Measurements from ENCODE around the gene SEMA5B. TPM values are rescaled to one million over a fixed set of nuclear protein-coding genes. Genes with fewer than 3 reads are reported as not detected.

Gene SEMA5B
- total RNA-seq, 1 experiment from 2014 or later = not detected

- H3K36me3 Mint-ChIP-seq (ENCODE audit: insufficient read depth, unreplicated experiment) = peaks cover 19% of the 10 kb centered on the region
- no peaks in the 10 kb centered on the region for H3K27me3 Mint-ChIP-seq (ENCODE audit: insufficient read depth, unreplicated experiment)
- intact Hi-C loops (cut with micrococcal nuclease) = no loop called here
- BruUV-seq (replicated peaks) = no TSS peak
- no peak for TF ChIP-seq CTCF (IDR thresholded peaks at IDR 0.05; ENCODE audit: unreplicated experiment)
- DNase-seq (ENCODE audit: unreplicated experiment) = no peak
- H3K27ac Mint-ChIP-seq (ENCODE audit: low read depth, unreplicated experiment) = no peak overlapping the region
- ChIA-PET POLR2A (interaction anchor here (0.9 to 1.4 kb wide), 2 partner anchors 10 to 14 kb away, joined by 3 to 4 read pairs; no protein-coding TSS in a partner anchor), CTCF (interaction anchor here (0.6 to 1.3 kb wide), 3 partner anchors 26 to 203 kb away, joined by 3 read pairs; no protein-coding TSS in a partner anchor)
- H3K4me3 Mint-ChIP-seq (ENCODE audit: unreplicated experiment) = no peak overlapping the region
- no peaks in the 10 kb centered on the region for H3K4me1 Mint-ChIP-seq (ENCODE audit: insufficient read depth, unreplicated experiment)
- no peaks in the 10 kb centered on the region for H3K9me3 Mint-ChIP-seq (ENCODE audit: unreplicated experiment)
Observed at GRCh38 chr3:122882361-122882947, 145.1 kb downstream of the SEMA5B start.

DNA sequence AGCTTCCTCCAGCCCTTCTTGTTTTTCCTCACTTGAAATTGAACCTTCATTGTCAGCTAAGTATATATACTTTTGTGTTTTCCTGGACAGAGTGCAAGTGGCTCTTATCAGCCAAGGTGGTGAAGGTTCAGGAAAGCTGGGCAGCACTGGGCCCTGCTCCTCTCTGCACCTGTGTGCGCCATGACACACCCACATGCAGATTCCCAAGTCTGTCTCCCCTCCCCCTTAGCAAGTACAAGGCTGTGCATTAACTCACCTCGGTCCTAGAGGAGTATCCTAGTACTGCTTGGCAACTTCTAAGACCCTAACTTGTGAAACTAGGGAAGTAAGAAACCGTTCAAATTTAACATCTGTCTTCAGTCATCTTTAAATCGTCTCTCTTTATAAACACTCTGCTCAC lies 146.9 kb downstream of the SEMA5B start:
- Mint-ChIP-seq H3K36me3 (ENCODE audit: insufficient read depth, unreplicated experiment) (peaks cover 19% of the 10 kb centered on the region), H3K4me1 (ENCODE audit: insufficient read depth, unreplicated experiment) (no peaks in the 10 kb centered on the region), H3K4me3 (ENCODE audit: unreplicated experiment) (no peak overlapping the region), H3K27ac (ENCODE audit: low read depth, unreplicated experiment) (no peak overlapping the region), H3K9me3 (ENCODE audit: unreplicated experiment) (no peaks in the 10 kb centered on the region), H3K27me3 (ENCODE audit: insufficient read depth, unreplicated experiment) (no peaks in the 10 kb centered on the region)
- CTCF ChIA-PET = no interaction called here
- no TSS peak for BruUV-seq (replicated peaks)
- no peak for DNase-seq (ENCODE audit: unreplicated experiment)
- POLR2A ChIA-PET = no interaction called here
- TF ChIP-seq CTCF (IDR thresholded peaks at IDR 0.05; ENCODE audit: unreplicated experiment) = no peak
- intact Hi-C loops (cut with micrococcal nuclease) = no loop called here

DNA sequence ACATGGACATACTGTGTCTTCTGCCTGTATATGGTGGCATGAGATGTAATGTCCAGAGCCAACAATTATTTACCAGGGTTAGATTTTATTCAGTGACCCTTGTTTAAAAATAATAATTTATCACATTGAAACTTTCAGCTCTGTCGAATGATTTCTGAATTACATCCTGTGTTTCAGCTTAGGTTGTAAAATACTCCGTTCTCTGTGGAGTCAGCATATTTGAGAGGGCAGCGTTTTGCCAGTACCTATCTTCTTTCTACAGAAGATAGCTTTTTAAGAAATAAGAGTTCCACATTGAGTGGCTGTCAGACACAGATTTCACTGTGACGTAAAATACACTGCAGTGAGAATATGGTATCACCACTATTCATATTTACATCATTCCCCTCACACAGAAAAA lies 147.4 kb downstream of the SEMA5B start:
- no peak for TF ChIP-seq CTCF (IDR thresholded peaks at IDR 0.05; ENCODE audit: unreplicated experiment)
- Mint-ChIP-seq H3K27me3 (ENCODE audit: insufficient read depth, unreplicated experiment) (no peaks in the 10 kb centered on the region), H3K27ac (ENCODE audit: low read depth, unreplicated experiment) (no peak overlapping the region), H3K4me1 (ENCODE audit: insufficient read depth, unreplicated experiment) (no peaks in the 10 kb centered on the region), H3K36me3 (ENCODE audit: insufficient read depth, unreplicated experiment) (peaks cover 23% of the 10 kb centered on the region), H3K9me3 (ENCODE audit: unreplicated experiment) (no peaks in the 10 kb centered on the region), H3K4me3 (ENCODE audit: unreplicated experiment) (no peak overlapping the region)
- BruUV-seq (replicated peaks) = no TSS peak
- CTCF ChIA-PET = no interaction called here
- no peak for DNase-seq (ENCODE audit: unreplicated experiment)
- POLR2A ChIA-PET = no interaction called here
- intact Hi-C loops (cut with micrococcal nuclease) = no loop called here

- no peak for DNase-seq (ENCODE audit: unreplicated experiment)
- Mint-ChIP-seq H3K27ac (ENCODE audit: low read depth, unreplicated experiment) (no peak overlapping the region), H3K9me3 (ENCODE audit: unreplicated experiment) (no peaks in the 10 kb centered on the region), H3K36me3 (ENCODE audit: insufficient read depth, unreplicated experiment) (peaks cover 25% of the 10 kb centered on the region), H3K27me3 (ENCODE audit: insufficient read depth, unreplicated experiment) (no peaks in the 10 kb centered on the region), H3K4me1 (ENCODE audit: insufficient read depth, unreplicated experiment) (no peaks in the 10 kb centered on the region), H3K4me3 (ENCODE audit: unreplicated experiment) (no peak overlapping the region)
- intact Hi-C loops (cut with micrococcal nuclease) = no loop called here
- TF ChIP-seq CTCF (IDR thresholded peaks at IDR 0.05; ENCODE audit: unreplicated experiment) = no peak
- CTCF ChIA-PET = no interaction called here
- POLR2A ChIA-PET = interaction anchor here (0.6 to 0.7 kb wide), 2 partner anchors 15 to 70 kb away, joined by 3 to 4 read pairs; no protein-coding TSS in a partner anchor
- no TSS peak for BruUV-seq (replicated peaks)
Observed at GRCh38 chr3:122875547-122876127, 151.9 kb downstream of the SEMA5B start.

Measured in MCF 10A (cell line).